ENCODE results near the gene C1orf105. TPM values are rescaled to one million over a fixed set of nuclear protein-coding genes. Genes with fewer than 3 reads are reported as not detected.

C1orf105 gene
- polyA plus RNA-seq, 1 donor (not counting 4 experiments of a cell fraction or from before 2014, with no cell fraction given) = not detected

DNA sequence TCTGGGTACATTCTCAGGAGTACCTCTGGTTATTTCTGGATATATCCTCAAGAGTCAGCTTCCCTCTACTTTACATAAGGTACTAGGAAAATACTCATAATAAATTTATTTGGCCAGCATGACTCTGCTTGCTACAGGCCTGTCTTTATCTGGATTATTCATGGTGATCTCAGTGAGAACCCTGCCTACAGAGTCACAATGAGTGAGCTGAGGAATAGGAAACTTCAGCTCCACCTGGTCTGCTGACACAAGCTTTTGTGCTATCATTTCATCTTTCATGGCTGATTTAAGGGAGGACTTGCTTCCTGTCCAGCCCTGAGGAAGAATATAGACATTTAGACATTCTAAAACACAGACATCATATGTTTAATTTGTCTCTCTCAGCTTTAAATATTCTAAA, 93.0 kb downstream of the C1orf105 start:
- no peaks in the 10 kb centered on the region for H3K27me3 ChIP-seq (ENCODE audit: control insufficient read depth, extremely low read depth, insufficient read depth, low read length)
- no peaks in the 10 kb centered on the region for H3K9me1 ChIP-seq (ENCODE audit: control insufficient read depth, extremely low read depth, insufficient read depth, low read length)
- H4K20me1 ChIP-seq (ENCODE audit: control insufficient read depth, extremely low read depth, insufficient read depth, low read length) = no peaks in the 10 kb centered on the region
- FAIRE-seq (peak; percentile 92), DNase-seq (ENCODE audit: low read depth, low spot score) (no peak)
- H3K4me1 ChIP-seq (ENCODE audit: control insufficient read depth, extremely low read depth, insufficient read depth, low read length) = peaks cover 11% of the 10 kb centered on the region
- H3K4me3 ChIP-seq (ENCODE audit: control insufficient read depth in 2 of 3, extremely low read depth in 1 of 3, insufficient read depth in 2 of 3, low read depth in 1 of 3, low read length in 3 of 3) = no peak overlapping the region
- H3K27ac ChIP-seq (ENCODE audit: control insufficient read depth, insufficient read depth, low read length) = peak overlapping the region; percentile 23
- TF ChIP-seq, protein P1, sequence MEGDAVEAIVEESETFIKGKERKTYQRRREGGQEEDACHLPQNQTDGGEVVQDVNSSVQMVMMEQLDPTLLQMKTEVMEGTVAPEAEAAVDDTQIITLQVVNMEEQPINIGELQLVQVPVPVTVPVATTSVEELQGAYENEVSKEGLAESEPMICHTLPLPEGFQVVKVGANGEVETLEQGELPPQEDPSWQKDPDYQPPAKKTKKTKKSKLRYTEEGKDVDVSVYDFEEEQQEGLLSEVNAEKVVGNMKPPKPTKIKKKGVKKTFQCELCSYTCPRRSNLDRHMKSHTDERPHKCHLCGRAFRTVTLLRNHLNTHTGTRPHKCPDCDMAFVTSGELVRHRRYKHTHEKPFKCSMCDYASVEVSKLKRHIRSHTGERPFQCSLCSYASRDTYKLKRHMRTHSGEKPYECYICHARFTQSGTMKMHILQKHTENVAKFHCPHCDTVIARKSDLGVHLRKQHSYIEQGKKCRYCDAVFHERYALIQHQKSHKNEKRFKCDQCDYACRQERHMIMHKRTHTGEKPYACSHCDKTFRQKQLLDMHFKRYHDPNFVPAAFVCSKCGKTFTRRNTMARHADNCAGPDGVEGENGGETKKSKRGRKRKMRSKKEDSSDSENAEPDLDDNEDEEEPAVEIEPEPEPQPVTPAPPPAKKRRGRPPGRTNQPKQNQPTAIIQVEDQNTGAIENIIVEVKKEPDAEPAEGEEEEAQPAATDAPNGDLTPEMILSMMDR (optimal IDR thresholded peaks at IDR 0.05 in 1 of 3, IDR thresholded peaks at IDR 0.05 in 1 of 3, conservative IDR thresholded peaks at IDR 0.05 in 1 of 3; ENCODE audit: extremely low read depth in 1 of 3, insufficient read depth in 2 of 3, low read length in 3 of 3) = no peak
- TF ChIP-seq EZH2 (IDR thresholded peaks at IDR 0.05; ENCODE audit: low read length) = no peak
- H3K4me2 ChIP-seq (ENCODE audit: control insufficient read depth, extremely low read depth, insufficient read depth, low read depth, low read length) = peak overlapping the region; percentile 20
- dilution Hi-C loops (cut with MboI; ENCODE audit: extremely low pct_ligation_motif_present, low sequenced_read_pairs) = no loop called here
- no peak overlapping the region for H3K9ac ChIP-seq (ENCODE audit: control insufficient read depth, extremely low read depth, insufficient read depth, low read length)
- H3K79me2 ChIP-seq (ENCODE audit: control insufficient read depth, insufficient read depth, low read length) = no peaks in the 10 kb centered on the region
- H3K9me3 ChIP-seq (ENCODE audit: control insufficient read depth, low read depth, low read length) = no peaks in the 10 kb centered on the region
- H2AFZ ChIP-seq (ENCODE audit: control insufficient read depth, low read length) = peak overlapping the region; percentile 23
- H3K36me3 ChIP-seq (ENCODE audit: control insufficient read depth in 2 of 2, extremely low read depth in 1 of 2, insufficient read depth in 2 of 2, low read length in 2 of 2) = no peaks in the 10 kb centered on the region

DNA sequence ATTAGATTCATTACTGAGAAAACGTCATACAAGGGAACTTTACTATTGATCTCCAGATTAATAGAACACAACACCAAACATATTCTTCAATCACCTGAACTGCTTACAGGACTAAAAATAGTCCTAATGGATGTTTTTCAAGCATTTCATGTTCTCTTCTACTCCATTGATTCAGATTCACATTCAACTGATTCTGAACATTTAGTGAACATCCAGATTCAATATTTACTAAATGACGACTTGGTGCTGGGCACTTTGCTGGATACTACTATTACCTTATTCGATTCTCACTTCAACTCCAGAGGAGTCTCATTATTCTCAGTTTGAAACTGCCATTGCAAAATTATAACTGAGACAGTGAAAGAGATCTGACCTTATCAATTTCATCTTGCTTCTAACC, 93.6 kb downstream of the C1orf105 start:
- no peaks in the 10 kb centered on the region for H4K20me1 ChIP-seq (ENCODE audit: control insufficient read depth, extremely low read depth, insufficient read depth, low read length)
- no peak overlapping the region for H3K4me3 ChIP-seq (ENCODE audit: control insufficient read depth in 2 of 3, extremely low read depth in 1 of 3, insufficient read depth in 2 of 3, low read depth in 1 of 3, low read length in 3 of 3)
- no peaks in the 10 kb centered on the region for H3K27me3 ChIP-seq (ENCODE audit: control insufficient read depth, extremely low read depth, insufficient read depth, low read length)
- TF ChIP-seq, protein P1 (optimal IDR thresholded peaks at IDR 0.05 in 1 of 3, IDR thresholded peaks at IDR 0.05 in 1 of 3, conservative IDR thresholded peaks at IDR 0.05 in 1 of 3; ENCODE audit: extremely low read depth in 1 of 3, insufficient read depth in 2 of 3, low read length in 3 of 3) = no peak
- no peak for TF ChIP-seq EZH2 (IDR thresholded peaks at IDR 0.05; ENCODE audit: low read length)
- H3K9me1 ChIP-seq (ENCODE audit: control insufficient read depth, extremely low read depth, insufficient read depth, low read length) = no peaks in the 10 kb centered on the region
- H3K9ac ChIP-seq (ENCODE audit: control insufficient read depth, extremely low read depth, insufficient read depth, low read length) = no peak overlapping the region
- peak overlapping the region; percentile 23 for H3K27ac ChIP-seq (ENCODE audit: control insufficient read depth, insufficient read depth, low read length)
- peak overlapping the region; percentile 31 for H2AFZ ChIP-seq (ENCODE audit: control insufficient read depth, low read length)
- H3K79me2 ChIP-seq (ENCODE audit: control insufficient read depth, insufficient read depth, low read length) = no peaks in the 10 kb centered on the region
- FAIRE-seq (peak; percentile 65), DNase-seq (ENCODE audit: low read depth, low spot score) (no peak)
- H3K9me3 ChIP-seq (ENCODE audit: control insufficient read depth, low read depth, low read length) = no peaks in the 10 kb centered on the region
- peaks cover 11% of the 10 kb centered on the region for H3K4me1 ChIP-seq (ENCODE audit: control insufficient read depth, extremely low read depth, insufficient read depth, low read length)
- dilution Hi-C loops (cut with MboI; ENCODE audit: extremely low pct_ligation_motif_present, low sequenced_read_pairs) = no loop called here
- H3K4me2 ChIP-seq (ENCODE audit: control insufficient read depth, extremely low read depth, insufficient read depth, low read depth, low read length) = no peak overlapping the region
- no peaks in the 10 kb centered on the region for H3K36me3 ChIP-seq (ENCODE audit: control insufficient read depth in 2 of 2, extremely low read depth in 1 of 2, insufficient read depth in 2 of 2, low read length in 2 of 2)

Data from keratinocyte (primary cell).